ENCODE results near the gene GPC6. TPM values are rescaled to one million over a fixed set of nuclear protein-coding genes. Genes with fewer than 3 reads are reported as not detected.

Gene GPC6
- total RNA-seq, 1 donor from 2014 or later, result not detected

DNA sequence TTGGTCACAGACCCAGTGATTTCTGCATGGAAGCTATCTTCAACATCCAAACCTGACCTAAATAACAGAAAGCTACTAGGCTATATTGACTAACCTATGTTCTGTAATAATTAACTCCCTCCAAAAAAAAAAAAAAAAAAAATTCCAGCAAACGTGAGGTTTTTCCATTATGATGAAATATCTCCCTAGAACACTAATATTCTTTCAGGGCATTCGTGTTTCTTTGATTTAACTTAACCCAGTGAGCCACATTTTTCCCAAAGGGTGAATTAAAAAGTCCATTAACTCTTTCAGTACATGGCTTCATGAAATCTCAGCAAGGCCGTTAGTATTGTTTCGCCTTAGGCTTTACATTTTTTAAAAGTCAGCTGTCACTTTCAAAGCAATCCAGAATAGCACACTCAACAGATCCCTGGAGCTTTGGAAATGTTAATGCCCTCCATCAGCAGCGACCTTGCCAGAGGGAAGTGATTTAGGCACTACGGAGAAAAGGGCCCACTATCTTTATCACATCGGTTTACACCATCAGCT lies 1077.1 kb downstream of the GPC6 start:
- TF ChIP-seq, protein P1, sequence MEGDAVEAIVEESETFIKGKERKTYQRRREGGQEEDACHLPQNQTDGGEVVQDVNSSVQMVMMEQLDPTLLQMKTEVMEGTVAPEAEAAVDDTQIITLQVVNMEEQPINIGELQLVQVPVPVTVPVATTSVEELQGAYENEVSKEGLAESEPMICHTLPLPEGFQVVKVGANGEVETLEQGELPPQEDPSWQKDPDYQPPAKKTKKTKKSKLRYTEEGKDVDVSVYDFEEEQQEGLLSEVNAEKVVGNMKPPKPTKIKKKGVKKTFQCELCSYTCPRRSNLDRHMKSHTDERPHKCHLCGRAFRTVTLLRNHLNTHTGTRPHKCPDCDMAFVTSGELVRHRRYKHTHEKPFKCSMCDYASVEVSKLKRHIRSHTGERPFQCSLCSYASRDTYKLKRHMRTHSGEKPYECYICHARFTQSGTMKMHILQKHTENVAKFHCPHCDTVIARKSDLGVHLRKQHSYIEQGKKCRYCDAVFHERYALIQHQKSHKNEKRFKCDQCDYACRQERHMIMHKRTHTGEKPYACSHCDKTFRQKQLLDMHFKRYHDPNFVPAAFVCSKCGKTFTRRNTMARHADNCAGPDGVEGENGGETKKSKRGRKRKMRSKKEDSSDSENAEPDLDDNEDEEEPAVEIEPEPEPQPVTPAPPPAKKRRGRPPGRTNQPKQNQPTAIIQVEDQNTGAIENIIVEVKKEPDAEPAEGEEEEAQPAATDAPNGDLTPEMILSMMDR (IDR thresholded peaks at IDR 0.05), result no peak
- ATAC-seq (ENCODE audit: low read depth) (no peak), DNase-seq (no peak)
- H3K9me3 Mint-ChIP-seq, result no peaks in the 10 kb centered on the region
- H3K36me3 Mint-ChIP-seq (ENCODE audit: low read depth), result no peaks in the 10 kb centered on the region
- POLR2A ChIA-PET, result no interaction called here
- no peak overlapping the region for H3K27ac Mint-ChIP-seq
- no peak overlapping the region for H3K4me3 Mint-ChIP-seq
- no peaks in the 10 kb centered on the region for H3K27me3 Mint-ChIP-seq
- intact Hi-C loops (cut with micrococcal nuclease), result no loop called here
- peaks cover 7% of the 10 kb centered on the region for H3K4me1 Mint-ChIP-seq
- CTCF ChIA-PET, result no interaction called here

DNA sequence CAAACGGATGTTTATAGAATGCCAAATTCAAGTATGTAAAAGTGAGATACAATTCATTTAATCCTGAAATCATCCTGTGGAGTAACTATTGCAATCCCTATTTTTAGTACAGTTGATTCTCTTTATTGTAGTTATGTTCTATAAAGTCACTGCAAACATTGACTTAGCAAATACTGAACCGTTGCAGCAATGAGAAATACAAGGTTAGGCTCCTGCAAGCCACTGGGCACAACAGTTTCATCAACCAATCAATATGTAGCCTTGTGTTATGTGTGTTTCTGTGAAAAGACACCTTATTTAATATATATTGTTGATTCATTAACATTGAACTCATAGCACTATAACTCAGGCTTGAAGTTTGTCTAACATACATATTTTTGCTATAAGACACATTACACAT lies 1078.4 kb downstream of the GPC6 start:
- ATAC-seq (ENCODE audit: low read depth), result no peak
- H3K36me3 Mint-ChIP-seq (ENCODE audit: low read depth), result no peaks in the 10 kb centered on the region
- intact Hi-C loops (cut with micrococcal nuclease), result no loop called here
- ChIA-PET CTCF (no interaction called here), POLR2A (no interaction called here)
- H3K4me3 Mint-ChIP-seq, result no peak overlapping the region
- H3K4me1 Mint-ChIP-seq, result peaks cover 7% of the 10 kb centered on the region
- DNase-seq, result no peak
- TF ChIP-seq, protein P1 (IDR thresholded peaks at IDR 0.05), result no peak
- H3K27ac Mint-ChIP-seq, result no peak overlapping the region
- no peaks in the 10 kb centered on the region for H3K9me3 Mint-ChIP-seq
- no peaks in the 10 kb centered on the region for H3K27me3 Mint-ChIP-seq

DNA sequence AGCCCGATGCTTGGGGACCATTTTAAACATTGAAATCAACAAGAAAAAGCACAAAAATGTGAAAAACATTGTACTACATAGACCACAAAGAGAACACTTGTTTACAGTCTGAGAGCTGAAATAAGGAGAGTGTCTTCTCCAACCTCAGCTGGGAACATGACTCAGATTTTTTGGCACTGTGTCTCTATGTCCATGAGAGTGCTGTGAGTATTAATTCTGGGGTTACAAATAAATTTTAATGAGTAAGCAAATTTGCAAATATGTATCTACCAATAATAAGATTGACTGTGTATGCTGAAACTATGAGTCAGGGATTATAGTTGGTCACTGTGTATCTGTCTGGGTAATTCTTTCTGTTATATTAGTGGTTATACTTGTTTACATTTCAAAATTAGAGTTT lies 1078.9 kb downstream of the GPC6 start:
- CTCF ChIA-PET, result no interaction called here
- Mint-ChIP-seq H3K9me3 (no peaks in the 10 kb centered on the region), H3K36me3 (ENCODE audit: low read depth) (no peaks in the 10 kb centered on the region)

GRCh38 chr13:94305934-94306333 lies 1079.3 kb downstream of the GPC6 start:
- no peaks in the 10 kb centered on the region for H3K27me3 Mint-ChIP-seq
- H3K9me3 Mint-ChIP-seq, result no peaks in the 10 kb centered on the region
- POLR2A ChIA-PET, result no interaction called here
- no peak for ATAC-seq (ENCODE audit: low read depth)
- CTCF ChIA-PET, result no interaction called here
- peaks cover 7% of the 10 kb centered on the region for H3K4me1 Mint-ChIP-seq
- H3K36me3 Mint-ChIP-seq (ENCODE audit: low read depth), result no peaks in the 10 kb centered on the region
- intact Hi-C loops (cut with micrococcal nuclease), result no loop called here
- H3K27ac Mint-ChIP-seq, result no peak overlapping the region
- DNase-seq, result no peak
- H3K4me3 Mint-ChIP-seq, result no peak overlapping the region
- TF ChIP-seq, protein P1 (IDR thresholded peaks at IDR 0.05), result no peak

More for the DNA sequence above, 1078.9 kb downstream of the GPC6 start:
- intact Hi-C loops (cut with micrococcal nuclease), result no loop called here
- no peak for DNase-seq
- no peak overlapping the region for H3K4me3 Mint-ChIP-seq
- no peak for ATAC-seq (ENCODE audit: low read depth)
- H3K27ac Mint-ChIP-seq, result no peak overlapping the region
- TF ChIP-seq, protein P1 (IDR thresholded peaks at IDR 0.05), result no peak
- POLR2A ChIA-PET, result no interaction called here
- H3K27me3 Mint-ChIP-seq, result no peaks in the 10 kb centered on the region
- H3K4me1 Mint-ChIP-seq, result peaks cover 7% of the 10 kb centered on the region

GRCh38 chr13:94308832-94309231 lies 1082.2 kb downstream of the GPC6 start:
- H3K4me1 Mint-ChIP-seq, result peaks cover 7% of the 10 kb centered on the region
- no peaks in the 10 kb centered on the region for H3K36me3 Mint-ChIP-seq (ENCODE audit: low read depth)
- no peaks in the 10 kb centered on the region for H3K27me3 Mint-ChIP-seq
- H3K27ac Mint-ChIP-seq, result no peak overlapping the region
- TF ChIP-seq, protein P1 (IDR thresholded peaks at IDR 0.05), result no peak
- ChIA-PET CTCF (no interaction called here), POLR2A (no interaction called here)
- no peaks in the 10 kb centered on the region for H3K9me3 Mint-ChIP-seq
- ATAC-seq (ENCODE audit: low read depth) (no peak), DNase-seq (no peak)
- no peak overlapping the region for H3K4me3 Mint-ChIP-seq
- intact Hi-C loops (cut with micrococcal nuclease), result no loop called here
